Posterior vena cava (tissue), 2 donors: Measurements from ENCODE around the gene ACACB. TPM values are rescaled to one million over a fixed set of nuclear protein-coding genes. Genes with fewer than 3 reads are reported as not detected.
"Not testable (repeated sequence)": the region's sequence is repeated elsewhere in the genome, so short reads cannot be mapped to it uniquely, and the experiment has no call there.

Source experiments
- DNase-seq: peaks from one replicate; pipeline ENCODE4 v3.0.0-alpha.2; 2020; ENCODE audit warnings: low spot score
- intact Hi-C, 2 donors: fragments of 100-400 bp; cut with DNase I; formaldehyde crosslinking; loops; one replicate each; pipeline versions ENCODE4 v1.14.1 to v1.14.2; 2022 to 2023
- total RNA-seq, 2 donors: library from RNA; stranded (reverse); fragmentation: NEBNext Ultra II Directional; extraction: Animal tissue kit (Norgen Biotek cat#: 25700); gene quantifications; one replicate each; pipeline ENCODE4 v1.2.1, GENCODE V29; 2021
- donor health status: DM: yes; HTN: yes; CAD: no.
- donor health status: DM: yes; HTN: yes; CAD: no.

The ACACB gene
- total RNA-seq, 2 donors from 2014 or later, result 29.4 to 49.7 TPM

DNA sequence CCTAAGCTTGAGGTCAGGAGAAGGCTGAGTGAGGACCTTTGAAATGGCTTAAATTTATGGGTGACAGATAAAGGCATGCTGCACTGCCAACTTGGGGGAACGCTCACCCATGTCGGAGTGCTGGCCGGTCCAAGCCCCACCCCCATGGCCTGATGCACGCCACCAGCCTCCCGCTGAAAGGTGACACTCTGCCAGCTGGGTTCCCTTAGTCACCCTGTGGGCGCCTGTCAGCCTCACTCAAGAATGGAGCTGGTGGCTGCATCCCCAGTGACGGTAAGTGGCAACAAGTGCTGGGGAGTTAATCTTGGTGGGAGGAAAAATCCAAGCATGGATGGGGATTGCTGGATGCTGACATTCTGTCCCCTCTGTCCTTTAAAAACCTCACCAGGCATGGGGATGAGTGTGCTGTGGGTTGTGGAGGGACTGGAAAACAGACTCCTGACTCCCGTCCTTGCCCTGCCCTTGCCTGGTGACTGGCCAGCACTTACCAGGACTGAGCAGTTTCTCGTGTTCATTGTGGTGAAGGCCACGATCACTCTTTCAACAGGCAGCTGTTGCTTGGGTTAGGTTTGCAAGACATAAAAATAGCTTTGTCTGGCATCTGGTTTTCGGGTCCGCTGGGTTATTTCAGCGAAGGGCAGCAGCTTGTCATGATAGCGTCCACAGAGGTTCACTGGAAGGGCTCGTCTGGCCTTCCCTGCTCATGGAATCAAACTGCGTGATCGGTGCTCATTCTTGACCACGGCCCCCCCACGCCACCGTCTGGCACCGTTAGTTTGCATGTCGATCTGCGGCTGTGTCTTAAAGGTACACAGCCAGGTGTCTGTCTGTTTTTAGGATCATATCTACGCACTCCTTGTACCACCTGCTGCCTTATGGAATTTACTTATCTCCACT, 15.0 kb downstream of the ACACB start:
- intact Hi-C loops, result no loop called here
- no peak for DNase-seq

DNA sequence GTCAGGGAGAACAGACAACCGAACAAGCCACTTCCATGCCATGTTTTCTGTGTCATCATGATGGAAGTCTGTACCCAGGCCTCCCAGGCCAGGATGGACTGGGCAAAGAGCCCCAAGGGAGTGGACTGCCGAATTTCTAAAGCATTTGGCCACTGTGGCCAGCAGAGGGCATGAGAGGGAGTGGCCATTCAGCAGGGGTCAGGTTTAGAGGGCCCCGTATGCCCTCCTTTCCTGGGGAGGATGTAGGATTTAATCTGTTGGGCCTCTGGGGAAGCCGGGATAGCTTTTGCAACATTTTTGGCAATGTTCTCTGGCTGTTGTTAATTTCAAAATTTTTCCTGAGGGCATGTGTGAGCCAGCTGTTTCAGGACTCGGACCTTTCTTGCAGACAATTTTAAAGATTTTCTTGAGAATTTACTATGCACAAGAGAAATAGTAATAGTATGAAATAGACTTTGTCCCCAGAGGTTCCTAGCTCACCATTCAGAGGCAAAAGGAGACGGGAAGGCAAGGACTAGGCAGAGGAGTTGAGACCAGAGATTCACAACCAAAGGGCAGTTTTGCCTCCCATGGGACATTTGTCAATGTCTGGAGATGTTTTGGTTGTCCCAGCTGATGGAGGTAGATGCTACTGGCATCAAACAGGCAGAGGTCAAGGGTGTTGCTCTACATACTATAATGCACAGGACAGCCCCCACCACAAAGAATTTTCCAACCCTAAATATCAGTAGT, 18.0 kb downstream of the ACACB start:
- intact Hi-C loops, result no loop called here
- DNase-seq, result no peak

- intact Hi-C loops, result no loop called here
- DNase-seq, result no peak
These were observed 20.7 kb downstream of the ACACB start for GRCh38 chr12:109137055-109137454.

GRCh38 chr12:109139360-109139759, 23.0 kb downstream of the ACACB start:
- DNase-seq, result peak; percentile 20
- intact Hi-C loops, result no loop called here

- DNase-seq, result no peak
These were observed 23.4 kb downstream of the ACACB start for GRCh38 chr12:109139791-109140190.

GRCh38 chr12:109140560-109140959, 24.2 kb downstream of the ACACB start:
- intact Hi-C loops, result loop anchor here in 1 of 2 donors (1.0 kb wide), 1 partner anchor 47 kb away; no protein-coding TSS in a partner anchor
- peak; percentile 9 for DNase-seq

More at GRCh38 chr12:109139791-109140190, 23.4 kb downstream of the ACACB start:
- intact Hi-C loops, result loop anchor here in 1 of 2 donors (1.0 kb wide), 1 partner anchor 48 kb away; no protein-coding TSS in a partner anchor

DNA sequence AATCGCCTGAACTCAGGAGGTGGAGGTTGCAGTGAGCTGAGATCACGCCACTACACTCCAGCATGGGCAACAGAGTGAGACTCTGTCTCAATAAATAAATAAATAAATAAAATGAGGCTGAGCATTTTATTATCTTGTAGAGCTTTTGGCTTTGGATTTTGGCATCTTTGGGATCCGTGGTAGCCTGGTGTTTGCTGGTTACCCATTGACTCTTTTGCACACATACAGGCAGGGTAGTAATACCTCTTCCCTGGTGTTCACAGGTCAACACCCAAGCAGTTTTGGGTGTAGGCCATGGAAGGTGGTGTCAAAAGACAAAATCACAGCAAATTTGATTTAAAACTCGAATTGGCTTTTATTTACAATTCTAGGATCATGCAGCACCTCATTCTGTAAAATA, 27.8 kb downstream of the ACACB start:
- no peak for DNase-seq
- intact Hi-C loops, result no loop called here

DNA sequence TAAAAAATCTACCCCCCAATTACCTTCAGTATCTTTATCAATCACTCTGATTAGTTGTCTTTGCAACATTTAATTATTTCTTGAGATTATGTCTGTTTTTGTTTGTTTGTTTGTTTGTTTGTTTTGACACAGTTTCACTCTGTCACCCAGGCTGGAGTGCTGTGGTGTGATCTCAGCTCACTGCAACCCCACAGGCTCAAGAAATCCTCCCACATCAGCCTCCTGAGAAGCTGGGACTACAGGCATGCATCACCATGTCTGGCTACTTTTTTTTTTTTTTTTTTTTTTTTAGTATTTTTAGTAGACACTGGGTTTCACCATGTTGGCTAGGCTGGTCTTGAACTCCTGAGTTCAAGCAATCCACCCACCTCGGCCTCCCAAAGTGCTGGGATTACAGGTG, 30.7 kb downstream of the ACACB start:
- intact Hi-C loops, result not testable (repeated sequence)
- DNase-seq, result peak; percentile 14

- DNase-seq, result peak; percentile 66
- intact Hi-C loops, result no loop called here
These were observed 31.6 kb downstream of the ACACB start for GRCh38 chr12:109147954-109148353.

GRCh38 chr12:109150124-109150640, 33.8 kb downstream of the ACACB start:
- intact Hi-C loops, result no loop called here
- DNase-seq, result peak; percentile 52

DNA sequence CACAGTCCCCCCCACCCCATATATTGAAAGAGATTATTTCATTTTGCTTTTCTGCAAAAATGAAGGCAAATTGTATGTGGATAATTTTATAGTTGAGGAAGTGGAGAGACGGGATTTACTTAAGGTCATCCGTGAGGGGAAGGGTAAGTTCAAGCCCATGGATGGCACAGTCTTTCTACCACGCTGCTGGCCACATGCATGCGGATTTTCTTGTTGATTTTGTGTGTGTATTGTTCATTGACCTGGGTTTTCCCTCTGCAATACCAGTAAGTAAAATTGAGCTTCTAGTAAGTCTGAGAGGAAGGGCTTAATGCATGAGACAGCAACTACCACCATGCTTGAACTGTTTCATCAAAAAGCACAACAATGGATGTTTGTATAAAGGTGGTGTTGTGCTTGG, 35.1 kb downstream of the ACACB start:
- intact Hi-C loops, result no loop called here

DNA sequence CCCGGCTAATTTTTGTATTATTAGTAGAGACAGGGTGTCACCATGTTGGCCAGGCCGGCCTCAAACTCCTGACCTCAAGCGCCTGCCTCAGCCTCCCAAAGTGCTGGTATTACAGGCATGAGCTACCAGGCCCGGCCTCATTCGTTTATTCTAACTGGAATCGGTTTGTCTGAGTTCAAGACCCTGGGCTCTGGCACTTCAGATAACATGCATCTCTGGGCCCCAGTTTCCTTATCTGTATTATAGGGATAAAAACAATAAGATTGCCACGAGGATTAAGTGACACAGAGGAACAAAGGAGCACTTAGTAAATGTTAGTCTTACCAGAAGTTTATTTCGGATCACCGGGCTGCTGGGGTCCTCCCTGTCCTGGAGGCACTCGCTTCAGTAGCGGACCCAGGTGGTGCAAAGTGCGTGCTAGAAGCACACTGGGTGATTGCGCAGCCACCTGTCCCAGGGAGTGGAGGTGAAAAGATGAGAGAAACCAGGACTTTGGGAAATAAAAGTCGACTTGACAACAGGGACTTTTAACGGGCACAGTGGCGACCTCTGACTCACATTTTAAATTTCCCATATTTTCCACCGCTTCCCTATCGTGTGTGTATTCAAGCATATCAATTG, 37.5 kb downstream of the ACACB start:
- intact Hi-C loops, result no loop called here
- DNase-seq, result peak; percentile 72

More for the DNA sequence above, 35.1 kb downstream of the ACACB start:
- DNase-seq, result no peak

- peak; percentile 96 for DNase-seq
- intact Hi-C loops, result no loop called here
These were observed 38.4 kb downstream of the ACACB start for GRCh38 chr12:109154451-109155438.

DNA sequence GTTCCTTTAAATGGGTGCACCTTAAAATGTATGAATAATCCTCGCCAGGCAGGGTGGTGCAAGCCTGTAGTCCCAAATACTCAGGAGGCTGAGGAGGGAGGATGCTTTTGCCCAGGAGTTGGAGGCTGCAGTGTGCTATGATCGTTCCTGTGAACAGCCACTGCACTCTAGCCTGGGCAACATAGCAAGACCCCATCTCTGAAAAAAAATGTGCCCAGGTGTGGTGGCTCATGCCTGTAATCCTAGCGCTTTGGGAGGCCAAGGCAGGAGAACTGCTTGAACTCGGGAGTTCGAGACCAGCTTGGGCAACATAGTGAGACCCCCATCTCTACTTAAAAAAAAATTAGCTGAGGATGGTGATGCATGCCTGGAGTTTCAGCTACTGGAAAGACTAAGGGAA, 39.6 kb downstream of the ACACB start:
- intact Hi-C loops, result no loop called here
- no peak for DNase-seq

DNA sequence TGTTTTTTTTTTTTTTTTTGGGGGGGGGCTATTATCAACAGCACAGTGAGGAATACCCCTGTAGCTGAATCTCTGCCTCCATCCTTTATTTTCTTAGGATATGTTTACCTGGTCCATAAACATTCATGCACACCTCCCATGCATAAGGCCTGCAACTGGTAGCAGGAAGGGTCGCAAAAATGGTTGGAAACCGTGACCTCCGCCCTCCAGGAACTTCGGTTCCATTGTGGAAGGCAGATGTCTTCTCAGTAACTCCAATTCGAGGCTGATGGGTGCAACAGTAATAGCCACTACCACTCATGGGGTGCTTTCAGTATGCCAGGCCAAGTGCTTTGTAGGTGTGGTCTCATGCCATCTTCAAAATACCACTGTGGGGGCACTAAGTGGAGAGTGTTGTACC, 40.2 kb downstream of the ACACB start:
- peak; percentile 42 for DNase-seq
- intact Hi-C loops, result no loop called here

DNA sequence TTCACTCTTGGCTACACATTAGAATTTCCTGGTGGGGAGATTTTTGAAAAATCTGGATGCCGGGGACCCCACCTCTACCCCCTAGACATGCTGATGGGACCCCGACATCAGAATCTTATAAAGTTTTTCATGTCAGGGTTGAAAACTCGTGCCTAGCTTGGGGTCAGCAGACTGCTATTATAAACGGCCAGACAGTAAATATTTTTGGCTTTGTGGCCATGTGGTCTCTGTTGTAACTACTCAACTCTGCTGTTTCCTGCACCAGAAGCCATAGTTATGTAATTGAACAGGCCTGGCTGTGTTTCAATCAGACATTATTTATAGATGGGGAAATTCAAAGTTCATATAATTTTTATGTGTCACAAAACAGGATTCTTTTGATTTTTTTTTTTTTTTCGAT, 41.6 kb downstream of the ACACB start:
- DNase-seq, result peak; percentile 12
- intact Hi-C loops, result no loop called here

GRCh38 chr12:109160433-109160832, 44.0 kb downstream of the ACACB start:
- intact Hi-C loops, result no loop called here
- DNase-seq, result no peak

DNA sequence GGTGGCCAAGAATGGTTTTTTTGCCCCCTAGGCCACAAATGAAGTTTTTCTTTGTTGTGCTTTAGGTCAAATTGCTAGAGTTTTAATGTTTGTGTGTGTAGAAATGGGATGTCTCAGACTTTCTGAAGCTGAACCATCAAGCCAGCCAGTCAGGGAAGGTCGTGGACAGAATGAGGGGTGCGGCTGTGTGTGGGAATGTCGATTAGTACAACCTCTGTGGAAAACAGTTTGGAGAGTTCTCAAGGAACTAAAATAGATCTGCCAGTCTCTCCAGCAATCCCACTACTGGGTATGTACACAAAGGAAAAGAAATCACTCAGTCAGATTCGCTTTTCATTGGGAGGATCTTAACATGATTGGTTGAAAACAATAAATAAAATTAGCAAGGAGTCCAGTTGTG, 44.5 kb downstream of the ACACB start:
- intact Hi-C loops, result no loop called here
- no peak for DNase-seq

GRCh38 chr12:109162551-109162950, 46.2 kb downstream of the ACACB start:
- DNase-seq, result peak; percentile 42
- intact Hi-C loops, result no loop called here
